T-helper 2 cell treated with Interferon-gamma antibody and Interleukin-4, amounts not matched to agents 5 μg/mL and 100 μg/mL, for 36 hours (primary cell): Measurements from ENCODE around the gene VKORC1.
"Not testable (repeated sequence)": the region's sequence is repeated elsewhere in the genome, so short reads cannot be mapped to it uniquely, and the experiment has no call there.

ENCODE experiments used
- DNase-seq: peaks from one replicate; pipeline ENCODE4 v3.0.0; 2021; ENCODE audit warnings: low spot score
- H3K27ac Mint-ChIP-seq: one replicate; pipeline ENCODE4 v1.8.0; 2021; ENCODE audit warnings: mild to moderate bottlenecking, mixed read lengths
- H3K27me3 Mint-ChIP-seq: one replicate; pipeline ENCODE4 v1.8.0; 2021; ENCODE audit warnings: low read depth, mixed read lengths
- H3K36me3 Mint-ChIP-seq: one replicate; pipeline ENCODE4 v1.8.0; 2021; ENCODE audit warnings: low read depth, mixed read lengths
- H3K4me1 Mint-ChIP-seq: one replicate; pipeline ENCODE4 v1.8.0; 2021; ENCODE audit warnings: low read depth, mixed read lengths
- H3K4me3 Mint-ChIP-seq: one replicate; pipeline ENCODE4 v1.8.0; 2022; ENCODE audit warnings: mild to moderate bottlenecking, moderate library complexity, mixed read lengths
- H3K9me3 Mint-ChIP-seq: one replicate; pipeline ENCODE4 v1.8.0; 2021; ENCODE audit warnings: mixed read lengths

VKORC1 gene

DNA sequence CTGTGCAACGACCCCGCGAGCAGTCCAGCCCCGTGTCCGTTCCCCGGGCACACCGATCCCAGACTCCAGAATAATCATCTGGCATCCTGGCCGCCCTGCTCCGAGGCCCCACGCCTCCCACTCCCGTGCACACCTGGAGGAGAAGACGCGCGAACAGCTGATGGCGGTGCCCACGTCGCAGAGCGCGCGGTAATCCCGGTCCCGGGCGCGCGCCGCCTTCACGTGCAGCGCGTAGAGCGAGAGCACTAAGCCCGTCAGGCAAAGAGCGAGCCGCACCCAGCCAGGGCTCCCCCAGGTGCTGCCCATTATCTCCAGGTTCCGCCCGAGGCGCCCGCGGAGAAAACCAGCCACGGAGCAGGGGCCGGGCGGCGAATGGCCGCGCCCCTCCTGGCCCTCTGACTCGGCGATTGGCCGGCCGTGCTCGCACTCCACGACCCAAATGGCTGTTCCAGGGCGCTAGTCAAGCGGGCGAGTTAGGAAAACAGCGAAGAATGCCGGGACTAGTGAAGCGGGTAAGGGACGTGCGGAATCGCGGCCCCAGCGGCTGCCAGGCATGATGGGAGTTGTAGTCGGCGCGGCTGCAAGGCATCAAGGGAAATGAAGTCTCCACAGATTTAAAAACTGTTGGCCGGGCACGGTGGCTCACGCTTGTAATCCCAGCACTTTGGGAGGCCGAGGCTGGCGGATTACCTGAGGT is at the start of gene VKORC1:
TSS of gene VKORC1 (minus strand) at position 374 of the 697 bp plus-strand sequence. CDS start at position 306, 68 bp downstream.
- Mint-ChIP-seq H3K36me3 (peaks cover 10% of the 10 kb centered on the region), H3K27ac (peak within 1 kb of the TSS; percentile 86), H3K4me1 (peaks cover 13% of the 10 kb centered on the region), H3K4me3 (peak within 1 kb of the TSS; percentile 91), H3K27me3 (no peaks in the 10 kb centered on the region), H3K9me3 (no peaks in the 10 kb centered on the region)
- peak; percentile 91 for DNase-seq

GRCh38 chr16:31143694-31144148 is 49.1 kb upstream of the VKORC1 start:
- no peaks in the 10 kb centered on the region for H3K9me3 Mint-ChIP-seq
- no peaks in the 10 kb centered on the region for H3K36me3 Mint-ChIP-seq
- peaks cover 16% of the 10 kb centered on the region for H3K4me1 Mint-ChIP-seq
- no peak overlapping the region for H3K27ac Mint-ChIP-seq
- H3K27me3 Mint-ChIP-seq = peaks cover 7% of the 10 kb centered on the region
- no peak for DNase-seq
- peak overlapping the region; percentile 65 for H3K4me3 Mint-ChIP-seq

DNA sequence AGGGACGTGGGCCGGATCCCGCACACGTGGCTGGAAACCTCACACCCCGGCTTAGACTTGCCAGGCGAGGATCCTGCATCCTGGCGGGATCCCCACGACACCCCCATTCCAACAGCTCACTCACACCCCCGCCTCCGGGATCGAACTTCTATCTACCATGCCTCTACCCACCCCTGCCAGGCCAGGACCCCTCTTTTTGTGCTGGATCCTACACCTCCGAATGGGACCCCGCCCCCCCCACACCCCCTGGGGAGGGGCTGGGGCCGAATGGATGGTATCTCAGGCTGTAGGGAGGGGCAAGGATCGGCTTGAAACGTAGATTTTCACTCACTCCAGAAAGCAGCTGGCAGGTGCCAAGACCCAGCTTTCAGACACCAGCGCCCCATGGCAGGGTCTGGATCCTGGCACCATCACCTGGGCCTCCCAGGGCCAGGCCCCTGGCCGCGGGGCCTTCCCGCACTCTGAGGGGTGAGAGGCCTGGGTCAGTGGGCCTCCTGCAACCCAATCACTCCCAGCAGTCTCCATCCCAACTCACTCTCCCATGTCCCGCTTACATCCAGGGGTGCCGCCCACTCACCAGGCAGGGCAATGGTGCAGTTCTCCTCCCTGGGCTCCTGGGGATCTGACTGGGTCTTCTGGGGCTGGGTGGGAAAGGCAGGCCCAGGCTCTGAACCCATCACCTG is 48.6 kb upstream of the VKORC1 start:
- Mint-ChIP-seq H3K9me3 (no peaks in the 10 kb centered on the region), H3K27me3 (peaks cover 7% of the 10 kb centered on the region), H3K4me1 (peaks cover 16% of the 10 kb centered on the region), H3K27ac (no peak overlapping the region), H3K4me3 (peak overlapping the region; percentile 65), H3K36me3 (no peaks in the 10 kb centered on the region)
- no peak for DNase-seq

DNA sequence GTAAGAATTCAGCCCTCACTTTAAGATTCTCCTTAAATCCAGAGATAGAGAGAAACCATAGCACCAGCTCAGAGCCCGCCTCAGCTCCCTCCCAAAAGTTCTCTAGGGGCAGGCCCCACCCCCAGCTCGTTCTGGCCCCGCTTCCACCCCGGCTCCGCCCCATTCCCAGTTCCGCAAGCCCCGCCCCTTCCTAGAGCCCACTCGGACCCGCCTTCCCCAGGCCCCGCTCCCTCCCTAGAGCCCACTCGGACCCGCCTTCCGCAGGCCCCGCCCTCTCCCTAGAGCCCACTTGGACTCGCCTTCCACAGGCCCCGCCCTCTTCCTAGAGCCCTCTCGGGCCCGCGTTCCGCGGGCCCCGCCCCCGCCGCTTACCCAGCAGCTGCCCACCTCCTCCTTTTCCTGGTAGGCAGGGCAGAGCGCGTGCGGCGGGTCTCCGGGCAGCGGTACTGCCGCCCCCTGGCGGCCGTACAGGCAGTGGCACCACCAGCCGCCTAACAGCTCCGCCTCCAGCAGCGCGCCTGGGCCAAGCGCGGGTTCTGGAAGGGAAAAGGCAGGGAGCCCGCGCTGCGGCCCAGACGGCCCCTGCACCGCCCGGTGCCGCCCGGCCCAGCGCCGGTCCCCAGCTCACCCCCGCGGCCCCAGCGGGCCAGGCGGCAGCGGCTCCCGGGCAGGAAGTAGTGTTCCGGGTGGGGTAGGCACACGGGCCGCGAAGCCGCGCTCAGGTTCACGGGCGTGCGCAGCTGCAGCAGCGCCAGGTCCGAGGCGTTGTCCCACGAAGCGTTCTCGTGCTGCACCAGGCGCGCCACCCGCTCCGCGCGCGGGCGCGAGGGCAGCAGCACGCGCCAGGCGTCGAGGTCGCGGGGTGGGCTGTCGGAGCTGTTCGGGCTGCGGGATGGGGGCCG is 47.8 kb upstream of the VKORC1 start:
- Mint-ChIP-seq H3K27me3 (peaks cover 2% of the 10 kb centered on the region), H3K36me3 (no peaks in the 10 kb centered on the region), H3K4me1 (peaks cover 14% of the 10 kb centered on the region), H3K27ac (peak overlapping the region; percentile 81), H3K9me3 (no peaks in the 10 kb centered on the region), H3K4me3 (peak overlapping the region; percentile 77)
- peak; percentile 98 for DNase-seq

DNA sequence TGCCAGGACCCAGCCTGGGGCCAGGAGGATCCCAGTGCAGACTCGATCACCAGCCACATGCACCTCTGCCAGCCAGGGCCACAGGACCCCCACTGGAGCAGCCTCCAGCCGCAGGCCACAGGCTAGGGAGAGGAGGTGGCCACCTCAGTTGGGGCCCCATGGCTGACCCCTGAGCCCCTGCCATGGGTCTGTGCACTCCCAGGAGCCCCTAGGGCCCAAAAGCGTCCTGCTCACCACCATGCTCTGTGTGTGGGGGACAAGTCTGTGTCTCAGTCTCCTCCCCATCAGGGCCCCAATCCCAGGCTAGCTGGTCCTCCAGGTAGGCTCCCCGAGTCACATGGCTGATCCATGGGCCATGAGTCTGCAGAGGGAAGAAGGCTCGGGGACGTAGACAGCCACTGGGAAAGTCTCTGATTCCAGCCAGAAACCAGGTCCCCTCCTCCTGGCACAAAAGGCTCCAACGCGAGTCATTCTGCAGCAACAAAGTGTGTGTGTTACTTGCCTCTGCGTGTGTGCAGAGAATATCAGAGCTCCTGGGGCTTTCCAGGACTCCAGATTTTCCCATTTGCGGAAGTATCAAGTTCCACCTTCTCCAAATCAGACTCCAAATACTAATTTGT is 47.0 kb upstream of the VKORC1 start:
- Mint-ChIP-seq H3K36me3 (no peaks in the 10 kb centered on the region), H3K27me3 (peaks cover 2% of the 10 kb centered on the region), H3K4me1 (peaks cover 14% of the 10 kb centered on the region), H3K4me3 (peak overlapping the region; percentile 77), H3K27ac (peak overlapping the region; percentile 81), H3K9me3 (no peaks in the 10 kb centered on the region)
- no peak for DNase-seq

GRCh38 chr16:31141071-31141469 is 46.5 kb upstream of the VKORC1 start:
- not testable (repeated sequence) for H3K9me3 Mint-ChIP-seq, H3K27me3 Mint-ChIP-seq, H3K4me3 Mint-ChIP-seq, DNase-seq, H3K36me3 Mint-ChIP-seq, H3K27ac Mint-ChIP-seq
- peaks cover 14% of the 10 kb centered on the region for H3K4me1 Mint-ChIP-seq

DNA sequence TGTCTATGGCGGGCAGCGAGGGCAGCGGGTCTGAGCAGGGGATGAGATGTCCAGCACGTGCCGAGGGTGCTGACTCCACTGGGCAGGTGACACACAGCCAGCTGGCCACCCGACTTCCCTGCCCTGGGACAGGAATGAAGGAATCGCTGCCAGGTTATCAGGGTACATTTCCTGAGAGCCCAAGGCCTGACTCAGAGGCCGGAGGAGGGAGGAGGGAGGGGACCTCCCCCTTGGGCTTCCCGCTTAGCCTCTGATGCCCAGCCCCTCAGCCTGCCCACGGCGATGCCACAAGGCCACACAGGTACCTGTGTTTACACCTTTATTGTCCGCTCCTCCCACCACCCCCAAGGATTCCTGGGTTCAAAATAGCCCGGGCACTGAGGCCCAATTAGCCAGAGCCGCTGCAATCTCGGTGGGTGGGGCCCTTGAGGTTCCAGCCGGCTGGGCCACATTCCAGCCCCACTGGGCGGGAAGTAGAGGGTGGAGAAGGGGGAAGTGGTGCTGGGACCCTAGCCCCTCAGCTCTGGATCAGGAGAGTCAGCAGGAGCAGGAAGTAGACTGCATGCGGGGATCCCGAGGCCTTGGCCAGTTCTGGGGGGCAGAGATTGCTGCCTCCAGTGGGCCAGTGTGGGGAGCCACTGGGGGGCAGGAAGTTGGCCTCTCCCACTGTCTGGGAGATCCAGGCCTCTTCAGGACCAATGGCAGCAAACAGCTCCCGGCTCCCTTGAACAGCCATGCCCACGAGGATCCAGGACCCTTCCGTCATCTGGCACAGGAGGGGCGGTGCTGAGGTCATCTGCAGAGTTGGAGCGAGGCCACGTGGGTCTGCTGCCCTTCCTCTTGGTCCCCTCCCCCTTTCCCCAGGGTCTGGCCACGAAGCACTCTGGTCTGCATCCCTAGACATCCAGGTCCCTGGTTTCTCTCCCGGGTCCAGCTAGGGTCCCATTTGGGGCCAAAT is 44.3 kb upstream of the VKORC1 start:
- Mint-ChIP-seq H3K27me3 (no peaks in the 10 kb centered on the region), H3K4me1 (peaks cover 14% of the 10 kb centered on the region), H3K9me3 (no peaks in the 10 kb centered on the region), H3K4me3 (no peak overlapping the region), H3K27ac (no peak overlapping the region), H3K36me3 (no peaks in the 10 kb centered on the region)
- no peak for DNase-seq

- DNase-seq, H3K9me3 Mint-ChIP-seq, H3K27me3 Mint-ChIP-seq, H3K4me3 Mint-ChIP-seq, H3K36me3 Mint-ChIP-seq, H3K4me1 Mint-ChIP-seq, H3K27ac Mint-ChIP-seq: not testable (repeated sequence)
Observed at GRCh38 chr16:31136822-31137499, 42.4 kb upstream of the VKORC1 start.

DNA sequence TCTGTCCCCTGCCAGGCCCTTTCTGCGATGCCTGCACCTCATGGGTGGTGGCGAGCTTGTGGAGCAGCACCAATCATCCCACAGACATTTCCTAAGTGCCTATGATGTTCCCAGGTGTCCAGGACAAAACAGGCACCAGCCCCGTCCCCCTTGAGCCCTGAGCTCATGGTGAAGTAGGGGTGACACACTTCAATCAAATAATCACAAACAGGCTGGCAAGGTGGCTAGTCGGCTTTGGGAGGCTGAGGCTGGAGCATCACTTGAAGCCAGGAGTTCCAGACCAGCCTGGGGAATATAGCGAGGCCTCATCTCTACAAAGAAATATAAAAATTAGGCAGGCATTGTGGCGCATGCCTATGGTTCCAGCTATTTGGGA is 41.7 kb upstream of the VKORC1 start:
- no peaks in the 10 kb centered on the region for H3K27me3 Mint-ChIP-seq
- H3K4me3 Mint-ChIP-seq = no peak overlapping the region
- H3K27ac Mint-ChIP-seq = no peak overlapping the region
- peaks cover 2% of the 10 kb centered on the region for H3K36me3 Mint-ChIP-seq
- H3K4me1 Mint-ChIP-seq = peaks cover 2% of the 10 kb centered on the region
- H3K9me3 Mint-ChIP-seq = no peaks in the 10 kb centered on the region
- DNase-seq = no peak

DNA sequence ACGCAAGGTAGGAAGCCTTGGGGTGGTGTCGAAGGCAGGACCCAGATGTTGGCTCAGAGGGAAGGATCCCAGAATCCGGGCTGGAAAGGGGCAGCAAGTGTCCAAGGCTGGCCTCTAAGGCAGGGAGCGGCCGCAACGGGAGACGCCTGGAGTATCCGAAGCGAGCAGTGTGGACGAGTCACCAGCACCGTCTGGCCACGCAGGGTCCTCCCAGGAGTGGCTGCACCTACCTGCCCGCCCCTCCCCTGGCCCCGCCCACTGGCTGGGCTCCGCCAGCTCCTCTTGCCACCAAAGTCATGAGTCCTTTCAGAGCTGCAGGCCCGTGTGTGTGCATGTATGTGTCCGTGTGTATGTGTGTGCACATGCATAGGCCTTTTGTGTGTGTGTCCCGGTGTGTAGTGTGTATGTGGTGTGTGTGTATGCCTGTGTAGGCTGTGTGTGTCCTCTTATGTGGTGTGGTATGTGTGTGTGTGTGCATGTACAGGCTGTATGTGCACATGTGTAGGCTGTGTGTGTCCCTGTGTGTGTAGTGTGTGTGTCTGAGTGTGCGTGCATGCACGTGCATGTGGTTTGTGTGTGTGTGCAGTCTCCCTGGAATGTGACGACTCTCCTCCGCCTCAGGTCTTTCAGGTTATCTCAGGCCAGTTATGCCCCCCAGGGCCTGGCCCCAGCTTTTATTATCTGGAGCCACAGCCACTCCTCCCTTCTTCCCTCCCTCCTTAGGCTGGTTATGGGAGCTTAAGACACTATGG is 41.1 kb upstream of the VKORC1 start, which contains the start of gene PRSS8:
TSS of gene PRSS8 (minus strand) at position 193 of the 752 bp plus-strand sequence. CDS start 229 bp downstream, outside the sequence.
- H3K36me3 Mint-ChIP-seq = peaks cover 2% of the 10 kb centered on the region
- DNase-seq = no peak
- no peak within 1 kb of the TSS for H3K27ac Mint-ChIP-seq
- no peaks in the 10 kb centered on the region for H3K9me3 Mint-ChIP-seq
- no peaks in the 10 kb centered on the region for H3K27me3 Mint-ChIP-seq
- peaks cover 1% of the 10 kb centered on the region for H3K4me1 Mint-ChIP-seq
- H3K4me3 Mint-ChIP-seq = no peak within 1 kb of the TSS

DNA sequence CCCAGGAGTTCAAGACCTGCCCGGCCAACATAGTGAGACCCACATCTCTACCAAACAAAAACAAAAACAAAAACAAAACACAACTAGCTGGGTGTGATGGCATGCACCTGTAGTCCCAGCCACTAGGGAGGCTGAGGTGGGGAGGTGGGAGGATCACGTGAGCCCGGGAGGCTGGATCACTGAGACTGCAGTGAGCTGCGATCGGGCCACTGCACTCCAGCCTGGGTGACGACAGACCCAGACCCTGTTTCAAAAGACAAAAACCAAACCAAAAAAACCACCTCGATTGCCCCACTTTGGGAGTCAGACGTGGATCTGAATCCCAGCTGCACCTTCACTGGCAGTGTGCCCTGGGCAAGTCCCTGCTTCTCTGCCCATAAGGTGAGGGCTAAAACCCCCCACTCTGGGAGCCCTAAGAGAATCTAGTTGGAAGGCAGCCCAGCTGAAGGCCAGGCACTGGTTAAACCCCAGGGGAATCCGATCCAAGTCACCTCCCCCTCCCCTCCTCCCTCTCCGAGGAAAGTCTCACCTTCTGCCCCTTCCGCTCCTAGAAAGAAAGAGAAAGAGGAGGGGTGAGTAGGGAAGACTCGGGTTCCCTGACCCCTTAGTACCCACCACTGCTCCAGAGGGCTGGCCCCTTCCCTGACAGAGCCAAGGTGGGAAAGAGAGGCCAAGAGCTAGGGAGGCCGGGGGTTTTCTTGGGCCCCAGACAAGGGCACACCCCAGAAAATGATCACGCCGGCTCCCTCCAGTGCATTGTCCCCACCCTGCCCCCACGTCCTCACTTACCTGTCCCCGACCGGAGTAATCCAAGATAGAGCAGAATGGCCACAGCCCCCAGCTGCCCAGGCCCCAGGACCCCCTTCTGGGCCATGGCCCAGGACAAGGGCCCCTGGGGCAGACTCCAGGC is 40.3 kb upstream of the VKORC1 start:
- H3K36me3 Mint-ChIP-seq = peaks cover 2% of the 10 kb centered on the region
- H3K4me3 Mint-ChIP-seq = no peak overlapping the region
- H3K27ac Mint-ChIP-seq = no peak overlapping the region
- H3K27me3 Mint-ChIP-seq = no peaks in the 10 kb centered on the region
- H3K4me1 Mint-ChIP-seq = no peaks in the 10 kb centered on the region
- H3K9me3 Mint-ChIP-seq = no peaks in the 10 kb centered on the region
- no peak for DNase-seq
